Fibroblast of lung (primary cell): ENCODE data around the gene KMT2D.

ENCODE experiments used
- CTCF ChIP-seq, 2 donors: IDR thresholded peaks in 1 of 2; conservative IDR thresholded peaks in 1 of 2; 1 replicate in 1 of 2; 2 replicates in 1 of 2; pipeline ENCODE4 v1.5.1; 2011 to 2012; ENCODE audit warnings: low read length in 2 of 2, control low read depth in 1 of 2, inconsistent platforms in 1 of 2, low read depth in 1 of 2, mild to moderate bottlenecking in 1 of 2
- EZH2 ChIP-seq: IDR thresholded peaks from 2 replicates; pipeline ENCODE4 v1.5.1; 2012; ENCODE audit warnings: low read length, control low read depth, mild to moderate bottlenecking; ENCODE audit errors: missing control alignments

GRCh38 chr12:49022558-49023178, 37.9 kb downstream of the KMT2D start:
- TF ChIP-seq CTCF (conservative IDR thresholded peaks at IDR 0.05 in 1 of 2, IDR thresholded peaks at IDR 0.05 in 1 of 2; ENCODE audit: low read depth in 1 of 2, low read length in 2 of 2) (no peak), EZH2 (no peak)
